A549 (cell line): ENCODE measurements around the gene GYPE.
"Not testable (repeated sequence)": the region's sequence is repeated elsewhere in the genome, so short reads cannot be mapped to it uniquely, and the experiment has no call there.

Experiments used
- ESRRA ChIP-seq: fragments of 150-350 bp; IDR thresholded peaks from 2 replicates; pipeline ENCODE4 v1.6.1; 2014; ENCODE audit warnings: mild to moderate bottlenecking, low read length, borderline replicate concordance
- JUNB ChIP-seq: fragments of >200 bp; sonication (Bioruptor Twin); formaldehyde crosslinking; IDR thresholded peaks from 2 replicates; pipeline ENCODE4 v1.6.1; 2016
- POLR2A ChIP-seq: IDR thresholded peaks from 2 replicates; pipeline ENCODE4 v1.6.1; 2012; ENCODE audit warnings: mild to moderate bottlenecking, low read length
- TP53 ChIP-seq: fragments of 250-450 bp; sonication (Bioruptor Pico); IDR thresholded peaks from 2 replicates; pipeline ENCODE4 v1.5.0; 2021; ENCODE audit warnings: mild to moderate bottlenecking, moderate library complexity
- TF ChIP-seq, protein P1 (sequence below): fragments of >200 bp; sonication (Bioruptor Twin); formaldehyde crosslinking; IDR thresholded peaks from 3 replicates; pipeline ENCODE4 v1.5.1; 2016

DNA sequence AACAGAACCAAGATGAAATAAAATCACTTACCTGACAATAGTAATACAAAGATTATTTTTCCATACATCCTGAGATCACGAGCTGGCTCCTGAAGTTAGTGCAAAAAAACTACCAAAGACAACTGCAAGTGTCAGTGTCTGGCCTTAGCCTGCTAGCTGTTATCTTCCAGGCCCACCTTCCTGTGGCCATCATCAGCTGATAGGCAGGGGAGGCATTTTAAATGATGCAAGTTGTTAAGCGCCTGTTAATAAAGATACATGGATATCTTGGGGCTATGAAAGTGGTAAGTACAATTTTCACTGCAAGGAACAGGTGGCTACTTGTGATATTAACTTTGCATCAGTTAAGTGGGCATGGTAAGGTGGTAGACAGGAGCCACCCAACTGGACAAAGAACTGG lies at the start of gene GYPE:
- TF ChIP-seq JUNB; POLR2A; ESRRA; TP53 (CRISPR knock-in tag): not testable (repeated sequence)
- TF ChIP-seq, protein P1, sequence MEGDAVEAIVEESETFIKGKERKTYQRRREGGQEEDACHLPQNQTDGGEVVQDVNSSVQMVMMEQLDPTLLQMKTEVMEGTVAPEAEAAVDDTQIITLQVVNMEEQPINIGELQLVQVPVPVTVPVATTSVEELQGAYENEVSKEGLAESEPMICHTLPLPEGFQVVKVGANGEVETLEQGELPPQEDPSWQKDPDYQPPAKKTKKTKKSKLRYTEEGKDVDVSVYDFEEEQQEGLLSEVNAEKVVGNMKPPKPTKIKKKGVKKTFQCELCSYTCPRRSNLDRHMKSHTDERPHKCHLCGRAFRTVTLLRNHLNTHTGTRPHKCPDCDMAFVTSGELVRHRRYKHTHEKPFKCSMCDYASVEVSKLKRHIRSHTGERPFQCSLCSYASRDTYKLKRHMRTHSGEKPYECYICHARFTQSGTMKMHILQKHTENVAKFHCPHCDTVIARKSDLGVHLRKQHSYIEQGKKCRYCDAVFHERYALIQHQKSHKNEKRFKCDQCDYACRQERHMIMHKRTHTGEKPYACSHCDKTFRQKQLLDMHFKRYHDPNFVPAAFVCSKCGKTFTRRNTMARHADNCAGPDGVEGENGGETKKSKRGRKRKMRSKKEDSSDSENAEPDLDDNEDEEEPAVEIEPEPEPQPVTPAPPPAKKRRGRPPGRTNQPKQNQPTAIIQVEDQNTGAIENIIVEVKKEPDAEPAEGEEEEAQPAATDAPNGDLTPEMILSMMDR, result not testable (repeated sequence)
